Measurements from ENCODE around the gene COPS8.

GRCh38 chr2:237048595-237048994 lies 37.1 kb upstream of the COPS8 start:
- TF ChIP-seq EZH2 (IDR thresholded peaks at IDR 0.05) (no peak), POLR2AphosphoS5 (IDR thresholded peaks at IDR 0.05; ENCODE audit: borderline replicate concordance, low read depth, low read length) (no peak)
